HG03520 (cell line): ENCODE measurements around the gene TMEM45B.

ENCODE experiments used
- ATAC-seq: cut with Tn5 transposase; IDR thresholded peaks from one replicate; pipeline ENCODE4 v1.9.1; 2021; ENCODE audit warnings: mild to moderate bottlenecking, moderate library complexity; ENCODE audit not compliant: unreplicated experiment

TMEM45B gene

GRCh38 chr11:129896062-129896461, 80.4 kb downstream of the TMEM45B start:
- no peak for ATAC-seq

GRCh38 chr11:129905402-129905801, 89.8 kb downstream of the TMEM45B start:
- no peak for ATAC-seq
